Measurements from ENCODE around the gene GREB1.

The GREB1 gene

GRCh38 chr2:11610624-11611242 is 76.9 kb downstream of the GREB1 start:
- Histone ChIP-seq H2AFZ (ENCODE audit: low read length) (no peak overlapping the region), H3K9me2 (ENCODE audit: low read depth, low read length) (no peaks in the 10 kb centered on the region), H3K4me1 (ENCODE audit: insufficient read depth, low read length, severe bottlenecking) (no peaks in the 10 kb centered on the region), H3K27ac (ENCODE audit: low read depth, low read length, poor library complexity, severe bottlenecking) (no peak overlapping the region), H3K79me2 (ENCODE audit: insufficient read depth, low read length) (no peaks in the 10 kb centered on the region), H3K4me2 (ENCODE audit: low read length) (no peak overlapping the region), H3K9ac (ENCODE audit: low read length) (no peak overlapping the region), H3K27me3 (ENCODE audit: insufficient read depth, low read length) (no peaks in the 10 kb centered on the region), H3K36me3 (ENCODE audit: insufficient read depth, low read length) (no peaks in the 10 kb centered on the region), H3K9me3 (ENCODE audit: low read length) (no peaks in the 10 kb centered on the region), H3K4me3 (ENCODE audit: low read depth, low read length, poor library complexity, severe bottlenecking) (no peak overlapping the region), H4K20me1 (ENCODE audit: insufficient read depth, low read length) (no peaks in the 10 kb centered on the region), H3F3A (ENCODE audit: insufficient read depth, low read length) (no peaks in the 10 kb centered on the region)
- no peak for TF ChIP-seq CTCF (IDR thresholded peaks at IDR 0.05; ENCODE audit: low read length)
- TF ChIP-seq EZH2 (IDR thresholded peaks at IDR 0.05; ENCODE audit: borderline replicate concordance, low read length), result no peak

GRCh38 chr2:11611251-11611650 is 77.4 kb downstream of the GREB1 start:
- Histone ChIP-seq H4K20me1 (ENCODE audit: insufficient read depth, low read length) (no peaks in the 10 kb centered on the region), H3K4me1 (ENCODE audit: insufficient read depth, low read length, severe bottlenecking) (no peaks in the 10 kb centered on the region), H2AFZ (ENCODE audit: low read length) (no peak overlapping the region), H3K9me3 (ENCODE audit: low read length) (no peaks in the 10 kb centered on the region), H3K27me3 (ENCODE audit: insufficient read depth, low read length) (no peaks in the 10 kb centered on the region), H3K9me2 (ENCODE audit: low read depth, low read length) (no peaks in the 10 kb centered on the region), H3K36me3 (ENCODE audit: insufficient read depth, low read length) (no peaks in the 10 kb centered on the region), H3K4me2 (ENCODE audit: low read length) (no peak overlapping the region), H3F3A (ENCODE audit: insufficient read depth, low read length) (no peaks in the 10 kb centered on the region), H3K79me2 (ENCODE audit: insufficient read depth, low read length) (no peaks in the 10 kb centered on the region), H3K27ac (ENCODE audit: low read depth, low read length, poor library complexity, severe bottlenecking) (no peak overlapping the region), H3K4me3 (ENCODE audit: low read depth, low read length, poor library complexity, severe bottlenecking) (no peak overlapping the region), H3K9ac (ENCODE audit: low read length) (no peak overlapping the region)
- TF ChIP-seq EZH2 (IDR thresholded peaks at IDR 0.05; ENCODE audit: borderline replicate concordance, low read length), result no peak
- TF ChIP-seq CTCF (IDR thresholded peaks at IDR 0.05; ENCODE audit: low read length), result no peak

GRCh38 chr2:11612553-11613215 is 78.8 kb downstream of the GREB1 start:
- Histone ChIP-seq H3K9me2 (ENCODE audit: low read depth, low read length) (no peaks in the 10 kb centered on the region), H2AFZ (ENCODE audit: low read length) (no peak overlapping the region), H4K20me1 (ENCODE audit: insufficient read depth, low read length) (no peaks in the 10 kb centered on the region), H3K79me2 (ENCODE audit: insufficient read depth, low read length) (no peaks in the 10 kb centered on the region), H3K27ac (ENCODE audit: low read depth, low read length, poor library complexity, severe bottlenecking) (no peak overlapping the region), H3K9me3 (ENCODE audit: low read length) (no peaks in the 10 kb centered on the region), H3F3A (ENCODE audit: insufficient read depth, low read length) (no peaks in the 10 kb centered on the region), H3K4me2 (ENCODE audit: low read length) (no peak overlapping the region), H3K27me3 (ENCODE audit: insufficient read depth, low read length) (no peaks in the 10 kb centered on the region), H3K4me1 (ENCODE audit: insufficient read depth, low read length, severe bottlenecking) (no peaks in the 10 kb centered on the region), H3K36me3 (ENCODE audit: insufficient read depth, low read length) (no peaks in the 10 kb centered on the region), H3K9ac (ENCODE audit: low read length) (no peak overlapping the region), H3K4me3 (ENCODE audit: low read depth, low read length, poor library complexity, severe bottlenecking) (no peak overlapping the region)
- TF ChIP-seq CTCF (IDR thresholded peaks at IDR 0.05; ENCODE audit: low read length) (no peak), EZH2 (IDR thresholded peaks at IDR 0.05; ENCODE audit: borderline replicate concordance, low read length) (no peak)
